Cardiac muscle cell (in vitro differentiated cells and primary cell): ENCODE results near the gene NYAP1. TPM values are rescaled to one million over a fixed set of nuclear protein-coding genes. Genes with fewer than 3 reads are reported as not detected.

Experiments used
- DNase-seq, 2 donors: peaks; one replicate each; pipeline versions ENCODE4 v3.0.0 to v3.0.0-alpha.2; 2010 to 2017; ENCODE audit warnings: low read depth in 1 of 2, low spot score in 1 of 2
- H3K27ac ChIP-seq: fragments of 200-600 bp; sonication (generic); 2 replicates; pipeline ENCODE4 v1.5.1; 2016
- H3K27me3 ChIP-seq: fragments of 200-600 bp; sonication (generic); 2 replicates; pipeline ENCODE4 v1.6.0; 2016; ENCODE audit warnings: control low read depth
- H3K36me3 ChIP-seq: fragments of 200-600 bp; sonication (generic); 2 replicates; pipeline ENCODE4 v1.5.1; 2016; ENCODE audit warnings: control low read depth
- H3K4me1 ChIP-seq: fragments of 200-600 bp; sonication (generic); 2 replicates; pipeline ENCODE4 v1.8.1; 2017; ENCODE audit warnings: low read depth, mild to moderate bottlenecking, mixed run types
- H3K4me3 ChIP-seq: fragments of 200-600 bp; sonication (generic); 2 replicates; pipeline ENCODE4 v1.5.1; 2016; ENCODE audit warnings: mild to moderate bottlenecking
- H3K9me3 ChIP-seq: fragments of 200-600 bp; sonication (generic); 2 replicates; pipeline ENCODE4 v1.5.1; 2017; ENCODE audit warnings: low read depth, mild to moderate bottlenecking, control low read depth
- polyA plus RNA-seq: library from polyadenylated mRNA; unstranded; fragments of >200 nt; fragmentation: Nextera tagmentation; extraction: Ambion mirVana; gene quantifications from 2 replicates; pipeline ENCODE4 v1.2.1, GENCODE V29; 2016
- total RNA-seq: library from RNA; depleted of rRNA; stranded (reverse); fragments of >200 nt; gene quantifications from 2 replicates; pipeline ENCODE4 v1.2.3, GENCODE V29; 2016
- TF ChIP-seq, protein P1 (sequence below): IDR thresholded peaks from 2 replicates; pipeline ENCODE4 v1.5.1; 2012; ENCODE audit warnings: low read depth, mild to moderate bottlenecking, low read length

The NYAP1 gene
- total and polyA plus RNA-seq, 2 experiments from 2014 or later: 0.06 to 13.0 TPM

GRCh38 chr7:100509231-100509630 lies 25.5 kb downstream of the NYAP1 start:
- Histone ChIP-seq H3K9me3 (no peaks in the 10 kb centered on the region), H3K4me3 (no peak overlapping the region), H3K27ac (no peak overlapping the region), H3K4me1 (no peaks in the 10 kb centered on the region), H3K36me3 (no peaks in the 10 kb centered on the region), H3K27me3 (no peaks in the 10 kb centered on the region)
- peak in 1 of 2 donors; percentile 94 for DNase-seq
- TF ChIP-seq, protein P1, sequence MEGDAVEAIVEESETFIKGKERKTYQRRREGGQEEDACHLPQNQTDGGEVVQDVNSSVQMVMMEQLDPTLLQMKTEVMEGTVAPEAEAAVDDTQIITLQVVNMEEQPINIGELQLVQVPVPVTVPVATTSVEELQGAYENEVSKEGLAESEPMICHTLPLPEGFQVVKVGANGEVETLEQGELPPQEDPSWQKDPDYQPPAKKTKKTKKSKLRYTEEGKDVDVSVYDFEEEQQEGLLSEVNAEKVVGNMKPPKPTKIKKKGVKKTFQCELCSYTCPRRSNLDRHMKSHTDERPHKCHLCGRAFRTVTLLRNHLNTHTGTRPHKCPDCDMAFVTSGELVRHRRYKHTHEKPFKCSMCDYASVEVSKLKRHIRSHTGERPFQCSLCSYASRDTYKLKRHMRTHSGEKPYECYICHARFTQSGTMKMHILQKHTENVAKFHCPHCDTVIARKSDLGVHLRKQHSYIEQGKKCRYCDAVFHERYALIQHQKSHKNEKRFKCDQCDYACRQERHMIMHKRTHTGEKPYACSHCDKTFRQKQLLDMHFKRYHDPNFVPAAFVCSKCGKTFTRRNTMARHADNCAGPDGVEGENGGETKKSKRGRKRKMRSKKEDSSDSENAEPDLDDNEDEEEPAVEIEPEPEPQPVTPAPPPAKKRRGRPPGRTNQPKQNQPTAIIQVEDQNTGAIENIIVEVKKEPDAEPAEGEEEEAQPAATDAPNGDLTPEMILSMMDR: no peak

- H3K4me3 ChIP-seq: no peak overlapping the region
- no peaks in the 10 kb centered on the region for H3K27me3 ChIP-seq
- no peaks in the 10 kb centered on the region for H3K9me3 ChIP-seq
- no peak overlapping the region for H3K27ac ChIP-seq
- no peaks in the 10 kb centered on the region for H3K4me1 ChIP-seq
- no peak for DNase-seq
- H3K36me3 ChIP-seq: no peaks in the 10 kb centered on the region
- TF ChIP-seq, protein P1: no peak
Observed at GRCh38 chr7:100510437-100511239, 26.9 kb downstream of the NYAP1 start.

GRCh38 chr7:100513212-100513810 lies 29.6 kb downstream of the NYAP1 start:
- TF ChIP-seq, protein P1: no peak
- DNase-seq: no peak
- Histone ChIP-seq H3K4me3 (no peak overlapping the region), H3K36me3 (no peaks in the 10 kb centered on the region), H3K27me3 (no peaks in the 10 kb centered on the region), H3K9me3 (no peaks in the 10 kb centered on the region), H3K27ac (no peak overlapping the region), H3K4me1 (no peaks in the 10 kb centered on the region)

DNA sequence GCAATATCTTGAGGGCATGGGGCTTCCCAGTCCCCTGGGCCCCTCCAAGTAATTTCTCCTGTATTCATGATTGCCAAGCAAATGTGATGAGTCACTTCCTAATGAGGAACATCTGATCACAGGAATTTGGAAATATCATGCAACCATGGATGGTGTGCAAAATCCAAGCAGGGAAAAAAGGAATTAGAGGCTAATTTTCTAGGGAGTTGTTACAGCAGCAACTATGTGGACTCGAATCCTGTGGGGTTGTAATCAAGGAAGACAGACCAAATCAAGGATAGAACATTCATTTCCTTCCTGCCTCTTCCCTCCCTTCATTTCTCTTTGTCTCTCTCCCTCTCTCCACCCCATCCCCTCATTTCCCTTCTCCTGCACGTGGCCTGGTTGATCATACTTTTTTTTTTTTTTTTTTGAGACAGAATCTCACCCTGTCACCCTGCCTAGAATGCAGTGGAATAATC lies 31.4 kb downstream of the NYAP1 start:
- no peak overlapping the region for H3K4me3 ChIP-seq
- H3K27me3 ChIP-seq: no peaks in the 10 kb centered on the region
- DNase-seq: peak in 1 of 2 donors; percentile 77
- H3K4me1 ChIP-seq: no peaks in the 10 kb centered on the region
- H3K9me3 ChIP-seq: no peaks in the 10 kb centered on the region
- no peaks in the 10 kb centered on the region for H3K36me3 ChIP-seq
- TF ChIP-seq, protein P1: no peak
- H3K27ac ChIP-seq: no peak overlapping the region

DNA sequence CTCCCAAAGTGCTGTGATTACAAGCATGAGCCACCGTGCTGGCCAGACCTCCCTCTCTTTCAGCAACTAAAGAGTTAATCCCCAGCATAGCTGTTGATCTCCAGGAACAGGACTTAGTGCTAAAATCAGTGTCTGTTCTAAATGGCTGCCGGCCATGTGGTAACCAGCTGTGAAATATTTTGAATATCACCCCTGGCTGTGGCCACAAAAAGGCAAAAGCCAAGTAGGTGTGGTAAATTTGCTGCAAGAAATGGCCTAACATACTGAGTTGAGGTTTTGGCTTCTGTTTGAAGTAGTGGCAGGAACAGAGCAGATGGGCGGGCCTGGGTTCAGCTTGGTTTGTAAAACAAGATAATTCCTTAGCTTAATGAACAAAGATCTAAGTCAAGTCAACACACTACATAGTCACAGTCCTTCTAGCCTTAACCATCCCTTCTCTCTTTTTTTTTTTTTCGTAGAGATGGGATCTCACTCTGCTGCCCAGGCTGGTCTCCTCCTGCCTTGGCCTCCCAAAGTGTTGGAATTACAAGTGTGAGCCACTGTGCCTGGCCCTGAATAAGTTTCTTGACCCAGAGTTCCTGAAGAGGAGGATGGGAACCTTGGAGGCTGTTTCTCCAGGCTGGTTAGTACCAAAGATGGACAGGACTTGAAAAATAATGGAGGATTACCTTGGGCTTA lies 32.5 kb downstream of the NYAP1 start:
- DNase-seq: peak in 1 of 2 donors; percentile 97
- no peaks in the 10 kb centered on the region for H3K27me3 ChIP-seq
- H3K9me3 ChIP-seq: no peaks in the 10 kb centered on the region
- H3K4me3 ChIP-seq: no peak overlapping the region
- H3K36me3 ChIP-seq: no peaks in the 10 kb centered on the region
- H3K27ac ChIP-seq: no peak overlapping the region
- H3K4me1 ChIP-seq: no peaks in the 10 kb centered on the region
- TF ChIP-seq, protein P1: no peak
